Fibroblast of skin of abdomen (primary cell): ENCODE measurements around the gene ITSN1.

ENCODE experiments used
- DNase-seq: peaks from one replicate; pipeline ENCODE4 v3.0.0-alpha.2; 2013

Gene ITSN1

DNA sequence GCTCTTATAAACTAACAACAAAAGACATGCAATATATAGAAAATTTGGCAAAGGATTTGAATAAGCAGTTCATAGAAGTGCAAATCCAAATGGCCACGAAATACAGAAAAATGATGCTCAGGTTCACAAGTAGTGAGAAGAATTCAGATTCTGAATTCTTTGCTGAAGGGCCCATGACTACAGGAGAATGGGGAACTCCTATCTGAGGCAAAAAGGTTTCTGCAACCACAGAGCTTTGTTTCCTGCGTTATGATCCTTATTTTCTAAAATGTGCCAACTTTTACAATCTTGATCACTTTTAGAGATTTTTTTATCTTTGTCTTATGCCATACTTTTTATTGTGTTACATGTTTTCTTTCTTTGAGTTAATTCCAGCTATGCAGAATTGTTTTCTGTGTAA lies 91.3 kb downstream of the ITSN1 start:
- DNase-seq, result no peak

- DNase-seq, result peak; percentile 33
Observed at GRCh38 chr21:33734291-33734690, 92.0 kb downstream of the ITSN1 start.

- no peak for DNase-seq
Observed at GRCh38 chr21:33734818-33735217, 92.5 kb downstream of the ITSN1 start.

- DNase-seq, result no peak
Observed at GRCh38 chr21:33736569-33736968, 94.3 kb downstream of the ITSN1 start.

- DNase-seq, result no peak
Observed at GRCh38 chr21:33739701-33740100, 97.4 kb downstream of the ITSN1 start.

GRCh38 chr21:33747420-33747819 lies 105.1 kb downstream of the ITSN1 start:
- DNase-seq, result no peak

- no peak for DNase-seq
Observed at GRCh38 chr21:33748903-33749302, 106.6 kb downstream of the ITSN1 start.

- no peak for DNase-seq
Observed at GRCh38 chr21:33750017-33750416, 107.7 kb downstream of the ITSN1 start.

- peak; percentile 12 for DNase-seq
Observed at GRCh38 chr21:33751120-33751519, 108.8 kb downstream of the ITSN1 start.

- no peak for DNase-seq
Observed at GRCh38 chr21:33751533-33751932, 109.2 kb downstream of the ITSN1 start.

DNA sequence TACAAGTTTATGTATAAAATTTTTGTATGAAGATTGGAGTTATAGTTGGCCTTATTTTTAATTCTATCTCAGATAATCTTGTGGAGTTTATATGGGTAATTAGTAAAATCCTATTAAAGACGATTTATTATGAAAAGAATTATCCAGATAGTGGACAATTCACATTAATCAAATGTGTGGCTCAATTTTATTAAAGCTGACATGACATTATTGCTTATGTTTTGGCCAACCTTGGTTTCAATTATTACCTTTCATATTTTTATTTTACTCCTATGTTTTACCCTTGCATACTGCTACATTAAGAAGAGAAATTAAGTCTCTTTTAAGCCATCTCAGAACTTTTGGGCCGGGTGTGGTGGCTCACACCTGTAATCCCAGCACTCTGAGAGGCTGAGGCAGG lies 110.0 kb downstream of the ITSN1 start:
- no peak for DNase-seq

DNA sequence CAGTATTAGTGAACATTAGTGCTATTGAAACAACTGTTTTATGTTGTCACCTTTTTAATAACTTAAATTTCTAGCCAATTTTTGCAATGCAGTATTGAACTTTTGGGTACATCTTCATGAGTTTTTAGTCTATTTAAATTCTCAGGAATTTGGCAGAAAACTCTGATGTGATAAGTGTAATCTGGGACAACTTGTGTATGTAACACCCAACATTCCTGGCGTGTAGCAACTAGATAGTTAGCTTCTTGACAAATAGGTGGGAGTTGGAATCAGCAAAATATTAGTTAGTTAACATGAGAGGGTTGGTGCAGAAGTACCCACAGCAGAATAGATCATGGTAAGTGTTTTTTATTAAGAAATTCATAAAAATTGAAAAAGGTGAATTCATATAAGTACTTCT lies 111.6 kb downstream of the ITSN1 start:
- no peak for DNase-seq

- no peak for DNase-seq
Observed at GRCh38 chr21:33754481-33754880, 112.2 kb downstream of the ITSN1 start.

DNA sequence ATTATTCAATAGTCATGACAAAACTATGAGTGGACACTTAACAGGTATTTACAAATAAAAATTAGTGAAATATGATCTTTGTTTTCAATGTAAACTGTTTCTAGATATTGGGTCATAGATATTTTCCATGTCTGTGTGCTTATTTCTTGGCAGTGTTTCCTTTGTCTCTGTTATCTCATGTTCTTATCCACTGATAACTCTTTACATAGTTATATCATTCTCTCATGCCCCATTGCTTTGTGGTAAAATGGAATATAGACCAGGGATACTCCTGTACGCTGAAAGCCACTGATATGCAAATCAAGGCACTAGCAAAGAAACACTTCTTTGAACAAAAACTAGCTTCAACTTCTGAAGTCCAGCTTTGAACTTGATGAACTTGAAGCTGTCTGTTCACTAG lies 113.1 kb downstream of the ITSN1 start:
- DNase-seq, result no peak

DNA sequence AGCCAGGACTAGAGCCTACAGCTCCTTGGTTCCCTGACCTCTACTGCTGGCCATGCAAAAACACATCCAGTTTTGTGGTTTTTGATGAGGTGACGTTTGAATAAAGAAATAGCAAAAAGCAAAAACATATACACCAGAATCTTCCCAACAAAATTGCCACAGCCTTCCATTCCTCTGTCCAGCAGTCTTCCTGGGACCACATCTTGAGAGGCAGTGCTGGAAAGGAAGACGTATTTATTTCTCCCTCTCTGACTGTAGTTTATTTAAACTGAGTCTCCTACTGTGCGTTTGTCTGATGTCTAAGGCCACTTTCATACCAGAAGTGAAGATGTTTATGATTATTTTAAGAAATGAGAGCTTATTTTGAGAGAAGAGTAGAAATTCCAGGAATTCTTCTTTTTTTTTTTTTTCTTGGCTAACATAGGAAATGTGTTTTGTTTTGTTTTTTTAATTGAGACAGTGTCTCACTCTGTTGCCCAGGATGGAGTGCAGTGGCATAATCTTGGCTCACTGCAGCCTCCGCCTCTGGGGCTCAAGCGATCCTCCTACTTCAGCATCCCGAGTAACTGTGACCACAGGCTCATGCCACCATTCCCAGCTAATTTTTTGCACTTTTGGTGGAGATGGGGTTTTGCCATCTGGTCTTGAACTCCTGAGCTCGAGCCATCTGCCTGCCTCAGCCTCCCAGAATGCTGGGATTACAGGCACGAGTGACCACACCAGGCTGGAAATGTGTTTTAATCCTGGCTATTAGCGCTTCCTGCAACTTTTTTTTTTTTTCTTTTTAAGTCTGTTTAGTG lies 118.5 kb downstream of the ITSN1 start:
- peak; percentile 72 for DNase-seq

GRCh38 chr21:33761441-33762036 lies 119.2 kb downstream of the ITSN1 start:
- DNase-seq, result peak; percentile 99

GRCh38 chr21:33762803-33763581 lies 120.7 kb downstream of the ITSN1 start:
- peak; percentile 54 for DNase-seq

GRCh38 chr21:33763582-33763899 lies 121.2 kb downstream of the ITSN1 start:
- no peak for DNase-seq

- peak; percentile 59 for DNase-seq
Observed at GRCh38 chr21:33767236-33767635, 124.9 kb downstream of the ITSN1 start.

GRCh38 chr21:33767960-33768359 lies 125.7 kb downstream of the ITSN1 start:
- no peak for DNase-seq

DNA sequence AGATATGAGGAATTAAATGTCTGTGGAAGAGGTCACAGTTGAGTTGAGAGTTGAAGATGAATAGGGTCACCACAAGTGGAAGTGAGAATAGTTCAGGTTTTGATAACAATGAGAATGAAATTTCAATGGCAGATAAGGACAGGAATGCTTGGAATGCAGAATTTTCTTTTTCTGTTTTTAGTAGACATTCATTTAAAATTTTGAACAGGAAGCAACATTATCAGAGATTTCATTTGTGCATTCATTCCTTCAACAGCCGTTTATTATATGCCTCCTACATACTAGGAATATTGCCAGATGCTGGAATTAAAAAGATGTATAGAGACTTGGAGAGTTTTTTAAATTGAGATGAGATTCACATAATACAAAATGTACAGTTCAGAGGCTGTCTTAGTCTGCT lies 126.8 kb downstream of the ITSN1 start:
- DNase-seq, result no peak

- no peak for DNase-seq
Observed at GRCh38 chr21:33770542-33770941, 128.2 kb downstream of the ITSN1 start.

DNA sequence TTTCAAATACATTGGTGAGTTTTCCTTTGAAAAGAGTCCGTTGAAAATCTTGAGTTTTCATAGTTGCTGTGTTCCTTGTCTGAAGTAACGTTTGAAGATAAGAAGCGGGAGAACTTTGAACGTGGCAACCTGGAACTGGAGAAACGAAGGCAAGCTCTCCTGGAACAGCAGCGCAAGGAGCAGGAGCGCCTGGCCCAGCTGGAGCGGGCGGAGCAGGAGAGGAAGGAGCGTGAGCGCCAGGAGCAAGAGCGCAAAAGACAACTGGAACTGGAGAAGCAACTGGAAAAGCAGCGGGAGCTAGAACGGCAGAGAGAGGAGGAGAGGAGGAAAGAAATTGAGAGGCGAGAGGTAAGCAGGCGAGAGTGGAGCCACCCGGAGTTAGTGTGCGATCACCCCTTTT lies 129.7 kb downstream of the ITSN1 start:
- no peak for DNase-seq

DNA sequence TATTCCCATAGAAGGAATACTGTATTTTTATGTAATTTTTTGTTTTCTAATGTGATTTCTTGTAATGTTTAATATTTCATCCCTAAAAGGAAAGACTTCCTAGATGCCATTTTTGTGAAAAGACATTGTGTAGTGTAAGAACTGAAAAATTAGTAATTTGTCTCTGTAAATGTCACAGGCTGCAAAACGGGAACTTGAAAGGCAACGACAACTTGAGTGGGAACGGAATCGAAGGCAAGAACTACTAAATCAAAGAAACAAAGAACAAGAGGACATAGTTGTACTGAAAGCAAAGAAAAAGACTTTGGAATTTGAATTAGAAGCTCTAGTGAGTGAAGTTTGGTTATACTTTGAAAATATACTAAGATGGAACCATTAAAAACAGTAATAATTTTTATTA lies 132.2 kb downstream of the ITSN1 start:
- no peak for DNase-seq
